ENCODE measurements around the gene KCNC2. TPM values are rescaled to one million over a fixed set of nuclear protein-coding genes. Genes with fewer than 3 reads are reported as not detected.

Gene KCNC2
- total RNA-seq, 1 experiment from 2014 or later = not detected

DNA sequence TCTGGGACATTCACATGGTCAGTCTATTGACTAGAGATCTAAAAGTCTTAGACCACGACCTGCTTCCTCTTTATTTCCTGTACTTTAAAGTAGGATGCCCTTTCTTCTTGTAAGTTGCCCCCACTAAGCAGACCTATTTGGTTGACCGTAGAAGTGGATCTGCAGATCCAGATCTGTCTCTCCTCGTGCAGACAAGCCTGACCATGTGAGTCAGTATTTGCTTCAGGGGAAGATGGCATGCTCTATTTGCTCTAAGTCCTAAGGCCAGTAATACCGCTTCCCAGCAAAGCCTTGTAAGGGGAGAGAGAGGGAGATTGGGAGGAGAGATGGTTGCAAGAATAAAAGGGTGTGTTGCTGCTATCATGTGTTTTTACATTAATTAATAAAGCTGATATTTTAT, 46.8 kb downstream of the KCNC2 start:
- no peak for DNase-seq (ENCODE audit: extremely low read depth, low read depth)

DNA sequence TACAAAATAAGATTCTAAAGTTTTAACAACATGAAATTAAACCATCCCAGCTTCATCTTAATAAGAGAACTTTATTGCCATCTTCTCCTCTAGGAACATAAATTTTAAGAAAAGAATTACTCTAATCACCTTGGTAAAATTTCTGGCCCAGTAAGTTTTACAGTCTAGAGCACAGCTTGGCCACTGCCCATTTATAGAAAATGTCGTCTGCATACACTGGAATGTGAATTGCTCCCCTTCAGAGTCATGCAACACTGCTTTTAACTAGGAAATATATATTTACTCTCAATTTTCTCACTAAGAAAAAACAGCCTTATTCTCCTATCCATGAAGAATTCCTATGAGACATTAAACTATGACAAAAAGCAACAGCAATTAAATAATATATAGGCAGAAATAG, 48.2 kb downstream of the KCNC2 start:
- DNase-seq (ENCODE audit: extremely low read depth, low read depth) = no peak

DNA sequence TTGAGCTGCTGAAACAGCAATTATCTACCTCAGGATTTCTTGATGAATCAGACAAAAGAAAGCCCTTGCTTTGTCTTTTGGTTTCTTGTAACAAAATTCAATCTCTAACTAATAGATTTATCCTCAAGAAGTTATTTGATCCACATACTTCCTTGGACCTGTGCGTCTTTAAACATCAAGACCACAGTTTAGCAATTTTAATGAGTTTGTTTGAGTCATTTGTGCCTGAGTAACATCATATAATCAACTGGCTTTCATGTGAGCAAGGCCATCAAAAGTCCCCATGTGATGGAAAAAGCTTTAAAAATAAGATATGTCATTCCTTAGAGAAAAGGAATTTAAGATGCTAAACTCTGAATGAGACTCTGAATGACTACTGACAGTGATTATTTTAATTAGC, 52.3 kb downstream of the KCNC2 start:
- DNase-seq (ENCODE audit: extremely low read depth, low read depth) = no peak

DNA sequence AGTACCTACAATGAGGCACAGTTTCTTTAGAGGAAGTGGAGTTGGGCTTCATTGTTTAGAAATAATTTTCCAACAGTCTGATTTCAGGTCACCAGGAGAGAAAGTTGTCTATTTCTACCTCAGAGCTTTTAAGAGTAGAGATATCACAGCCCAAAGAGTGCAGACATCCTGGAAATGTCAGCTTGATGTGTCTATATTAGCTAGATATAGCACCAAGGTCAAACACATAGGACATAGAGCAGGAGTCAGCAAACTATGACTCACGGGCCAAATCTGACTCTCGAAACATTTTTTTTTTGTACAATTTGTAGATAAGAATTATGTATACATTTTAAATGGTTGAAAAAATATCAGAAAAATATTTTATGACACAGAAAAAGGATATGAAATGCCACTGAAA, 53.7 kb downstream of the KCNC2 start:
- DNase-seq (ENCODE audit: extremely low read depth, low read depth) = no peak

DNA sequence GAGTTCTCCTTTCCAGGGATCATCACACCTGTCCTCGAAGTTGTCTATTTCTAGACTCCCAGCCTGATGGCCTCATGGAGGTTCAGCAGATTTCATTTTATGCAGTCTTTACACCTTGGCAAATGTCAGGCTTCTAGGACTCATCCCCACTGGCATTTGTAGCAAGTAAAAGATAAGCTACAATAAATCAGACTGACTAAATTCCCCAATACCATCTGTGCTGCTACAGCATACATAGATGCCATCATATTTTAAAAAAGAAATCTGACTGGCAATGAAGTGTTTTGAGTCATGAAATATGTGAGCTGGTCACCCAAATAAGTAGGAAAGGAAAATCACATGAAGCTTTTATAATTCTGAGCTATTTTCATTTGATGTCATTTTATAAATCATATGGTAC, 55.3 kb downstream of the KCNC2 start:
- no peak for DNase-seq (ENCODE audit: extremely low read depth, low read depth)

DNA sequence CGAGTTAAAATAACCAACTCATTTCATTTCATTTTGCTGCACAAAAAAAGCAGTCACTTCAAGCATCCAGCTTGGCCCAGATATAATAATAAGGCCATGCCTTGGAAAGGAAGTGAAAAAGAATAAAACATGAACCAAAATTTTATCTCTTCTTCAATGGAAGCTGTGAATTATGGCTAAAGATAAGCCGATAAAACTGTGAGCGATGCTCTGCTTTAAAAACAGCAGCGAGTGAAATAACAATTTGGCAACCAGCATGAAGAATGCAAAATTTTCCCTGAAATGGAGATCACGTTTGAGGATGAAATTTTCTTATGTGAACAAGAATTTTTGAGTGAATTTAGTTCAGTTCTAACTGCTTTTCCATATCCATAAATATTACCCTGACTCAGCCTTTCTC, 70.4 kb downstream of the KCNC2 start:
- DNase-seq (ENCODE audit: extremely low read depth, low read depth) = no peak

DNA sequence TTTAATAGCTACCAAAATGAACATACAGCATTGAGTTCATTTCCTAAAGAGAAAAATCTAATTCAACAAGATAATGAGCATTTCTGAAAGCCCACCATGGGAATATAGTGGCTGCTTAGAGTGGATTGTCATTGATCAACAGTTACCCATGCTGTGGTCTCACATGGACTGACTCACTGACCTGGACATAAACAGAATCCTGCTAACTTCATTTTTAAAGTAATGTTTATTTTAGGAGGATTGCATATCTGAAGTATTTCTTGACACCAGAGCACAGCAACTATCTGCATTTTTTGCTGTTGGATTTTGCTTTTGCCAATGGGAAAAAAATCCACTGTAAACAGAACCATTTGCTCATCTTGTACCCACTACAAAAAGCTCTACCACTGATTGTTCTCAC, 71.7 kb downstream of the KCNC2 start:
- no peak for DNase-seq (ENCODE audit: extremely low read depth, low read depth)

DNA sequence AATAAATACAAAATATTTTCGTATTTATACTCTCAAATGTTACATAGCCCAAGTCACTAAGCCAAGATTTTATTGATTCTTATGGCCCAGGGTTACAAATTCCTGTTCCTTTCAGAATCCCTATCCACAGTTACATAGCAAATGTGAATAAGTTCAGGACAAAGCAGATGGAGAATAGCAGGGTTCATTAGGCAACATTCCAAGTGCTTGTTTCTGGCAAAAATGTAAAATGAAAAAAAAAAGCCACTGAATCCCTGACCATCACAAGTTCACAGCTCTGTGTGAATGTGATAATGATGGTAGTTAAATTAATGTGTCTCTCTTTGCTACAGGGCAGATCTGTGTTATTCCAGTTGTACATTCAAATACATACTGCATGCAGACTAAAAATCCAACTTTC, 74.6 kb downstream of the KCNC2 start:
- DNase-seq (ENCODE audit: extremely low read depth, low read depth) = no peak

DNA sequence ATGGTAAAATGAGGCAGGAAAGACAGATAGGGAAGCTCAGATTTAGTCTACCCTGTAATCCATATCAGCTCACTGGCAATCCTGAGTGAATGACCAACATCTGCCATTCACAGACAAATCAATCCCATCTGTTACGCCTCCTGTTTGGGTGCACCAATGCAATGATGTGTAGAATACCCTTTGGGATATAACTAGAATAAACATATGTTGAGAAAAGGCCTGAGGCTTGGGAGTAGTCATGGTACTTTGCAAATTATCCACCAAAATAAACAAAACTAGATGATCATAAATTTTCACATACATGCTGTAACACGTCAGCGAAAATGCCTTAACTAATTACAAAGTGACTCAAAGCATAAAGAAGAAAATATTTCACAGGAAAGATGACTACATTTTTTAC, 78.8 kb downstream of the KCNC2 start:
- peak; percentile 80 for DNase-seq (ENCODE audit: extremely low read depth, low read depth)

DNA sequence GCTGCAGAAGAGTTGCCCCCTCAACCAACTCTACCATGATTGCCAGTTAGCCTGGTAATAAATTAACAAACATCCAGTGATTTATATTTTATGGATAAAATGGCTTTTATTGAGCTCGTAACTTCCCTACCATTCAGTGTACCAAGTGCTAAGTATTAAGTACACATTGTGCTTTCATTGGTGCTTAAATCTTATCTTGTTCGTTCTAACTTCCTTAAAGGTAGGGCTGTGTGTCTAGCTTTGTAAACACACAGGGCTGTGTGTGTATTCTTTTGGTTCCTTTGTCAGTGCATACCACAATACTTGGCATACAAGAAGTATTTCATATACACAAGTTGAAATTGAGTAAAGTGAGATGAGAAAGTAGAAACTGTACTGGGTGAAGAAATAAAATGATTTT, 80.4 kb downstream of the KCNC2 start:
- DNase-seq (ENCODE audit: extremely low read depth, low read depth) = no peak

DNA sequence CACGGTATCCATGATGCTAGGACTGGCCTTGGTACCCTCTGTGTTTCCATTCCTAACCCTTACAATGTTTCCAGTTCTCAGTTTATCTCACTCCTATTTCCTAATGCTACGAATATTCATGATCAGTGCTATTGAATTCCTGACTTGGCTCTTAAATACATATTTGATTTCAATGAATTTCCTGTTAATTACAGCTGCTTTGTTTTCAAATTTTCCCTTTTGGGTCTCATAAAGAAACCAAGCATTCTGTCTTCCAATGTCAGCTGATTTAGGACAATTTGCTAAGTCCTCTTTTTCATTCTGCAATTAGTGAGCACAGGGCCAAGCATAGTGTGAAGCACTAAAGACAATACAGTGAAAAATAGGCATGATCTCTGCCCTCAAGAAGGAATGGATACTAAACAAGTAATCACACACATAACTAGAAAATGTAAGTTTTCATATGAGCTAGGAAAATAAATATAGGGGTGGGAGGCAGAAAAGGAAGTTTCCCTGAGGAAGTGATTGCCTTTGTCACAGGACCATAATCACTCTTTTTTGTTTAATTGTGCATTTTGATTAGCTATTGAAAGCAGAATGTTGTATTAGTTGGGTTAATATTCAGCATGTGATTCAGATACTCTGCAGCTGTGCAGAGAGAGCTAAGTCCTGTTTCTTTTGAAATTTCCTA, 88.5 kb downstream of the KCNC2 start:
- DNase-seq (ENCODE audit: extremely low read depth, low read depth) = no peak

DNA sequence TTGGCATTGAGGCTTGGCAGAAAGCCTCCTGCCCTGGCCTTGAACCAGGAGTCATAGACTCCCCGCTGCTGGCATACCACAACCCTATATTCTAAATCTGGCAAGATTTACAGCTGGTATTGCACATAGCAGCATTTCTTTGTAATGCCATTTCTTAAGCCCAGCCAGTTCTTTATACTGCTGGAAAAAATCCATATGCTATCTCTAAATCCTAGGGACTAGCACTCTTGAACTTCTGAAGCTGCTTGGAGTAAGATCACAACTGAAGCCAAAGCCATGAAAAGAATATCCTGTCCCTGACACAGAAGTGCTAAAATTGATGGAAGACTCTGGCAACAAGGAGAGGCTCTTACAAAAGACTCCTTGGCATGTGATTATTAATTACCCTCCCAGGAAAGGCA, 89.3 kb downstream of the KCNC2 start:
- no peak for DNase-seq (ENCODE audit: extremely low read depth, low read depth)

DNA sequence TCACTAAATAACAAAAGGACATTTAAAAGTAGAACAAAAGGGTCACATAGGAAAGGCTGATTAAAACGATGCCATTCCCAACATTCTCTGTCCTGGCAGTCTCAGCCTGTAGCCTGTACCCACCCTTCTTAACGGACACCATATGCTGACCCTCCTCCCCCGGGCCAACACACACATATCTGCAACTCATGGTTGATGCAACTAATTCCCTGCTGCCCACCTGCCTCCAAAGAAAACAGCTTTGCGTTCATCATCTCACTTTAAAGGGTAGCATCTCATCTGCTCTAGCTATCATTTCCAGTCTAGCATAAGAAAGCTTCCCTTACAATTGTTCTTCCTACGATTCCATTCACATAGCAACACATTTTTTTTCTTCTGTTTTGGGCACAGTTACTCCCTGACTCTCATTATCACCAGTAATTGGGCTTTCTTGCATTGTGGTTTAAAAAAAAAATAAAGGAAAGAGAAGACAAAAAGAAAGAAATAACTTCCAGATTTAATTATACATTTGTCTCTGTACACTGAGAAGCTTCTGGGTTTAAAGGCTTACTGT, 92.9 kb downstream of the KCNC2 start:
- no peak for DNase-seq (ENCODE audit: extremely low read depth, low read depth)

DNA sequence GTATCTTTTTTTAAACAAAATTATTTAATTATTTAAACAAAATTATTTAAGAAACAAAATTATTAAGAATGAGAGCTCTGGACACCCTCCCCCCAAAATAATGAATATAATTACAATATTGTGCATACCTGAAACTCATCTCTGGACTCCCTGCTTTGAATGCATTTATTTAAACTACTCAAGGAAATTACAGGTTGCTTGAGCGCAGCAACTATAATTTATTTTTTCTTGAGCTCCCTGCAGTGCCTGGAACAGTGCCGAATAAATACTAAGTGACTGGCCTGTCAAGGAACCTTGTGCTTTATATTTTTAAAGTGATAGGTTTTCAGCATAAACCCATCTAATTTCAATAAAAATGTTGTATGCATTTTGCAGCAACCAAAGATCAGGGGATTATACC, 93.9 kb downstream of the KCNC2 start:
- no peak for DNase-seq (ENCODE audit: extremely low read depth, low read depth)

DNA sequence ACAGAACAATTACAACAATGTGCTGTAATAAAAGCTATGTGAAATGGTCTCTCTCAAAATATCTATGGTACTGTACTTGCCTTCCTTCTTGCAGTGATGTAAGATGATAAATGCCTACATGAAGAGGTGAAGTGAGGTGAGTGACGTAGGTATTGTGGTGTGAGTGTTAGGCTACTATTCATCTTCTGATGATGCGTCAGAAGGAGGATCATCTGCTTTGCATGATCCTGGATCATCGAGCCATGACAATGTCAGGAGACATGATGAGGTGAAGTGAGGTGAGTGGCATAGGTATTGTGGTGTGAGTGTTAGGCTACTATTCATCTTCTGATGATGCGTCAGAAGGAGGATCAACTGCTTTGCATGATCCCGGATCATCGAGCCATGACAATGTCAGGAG, 105.8 kb downstream of the KCNC2 start:
- no peak for DNase-seq (ENCODE audit: extremely low read depth, low read depth)

DNA sequence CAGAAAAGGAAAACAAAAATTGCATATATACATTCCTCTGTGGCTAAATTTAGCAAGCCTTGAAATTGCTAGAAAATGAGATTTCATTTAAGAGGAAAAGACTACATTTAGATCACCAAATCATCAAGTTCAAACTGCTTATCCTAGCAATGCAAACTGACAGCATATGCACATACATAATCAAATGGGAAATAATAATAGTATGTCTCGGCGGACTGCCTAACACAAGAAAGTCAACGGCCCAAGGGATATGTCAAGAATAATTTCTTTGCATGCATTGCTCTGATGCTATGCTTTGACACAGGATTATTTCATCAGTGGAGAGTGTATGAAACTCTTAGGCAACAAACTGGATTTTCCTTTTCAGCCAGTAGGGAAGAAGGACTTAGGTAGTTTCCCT, 107.9 kb downstream of the KCNC2 start:
- DNase-seq (ENCODE audit: extremely low read depth, low read depth) = no peak

DNA sequence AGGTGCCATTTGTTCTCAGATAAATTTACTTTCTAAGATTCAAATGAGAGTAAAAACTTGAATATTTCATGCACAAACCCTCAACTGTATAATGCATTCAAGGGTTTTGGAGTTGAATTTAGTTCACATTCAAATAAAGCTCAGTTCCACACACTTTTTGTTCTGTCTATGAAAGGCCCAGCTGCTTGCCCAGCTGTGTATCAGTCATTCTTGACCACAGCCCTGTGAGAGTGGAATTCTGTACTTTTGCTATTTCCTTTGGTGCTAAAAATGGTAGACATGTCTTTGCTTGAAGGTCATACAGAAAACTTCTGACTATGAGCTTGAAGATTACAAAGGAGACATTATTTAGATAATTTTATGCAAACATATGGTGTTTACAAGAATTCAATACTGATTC, 110.4 kb downstream of the KCNC2 start:
- no peak for DNase-seq (ENCODE audit: extremely low read depth, low read depth)

DNA sequence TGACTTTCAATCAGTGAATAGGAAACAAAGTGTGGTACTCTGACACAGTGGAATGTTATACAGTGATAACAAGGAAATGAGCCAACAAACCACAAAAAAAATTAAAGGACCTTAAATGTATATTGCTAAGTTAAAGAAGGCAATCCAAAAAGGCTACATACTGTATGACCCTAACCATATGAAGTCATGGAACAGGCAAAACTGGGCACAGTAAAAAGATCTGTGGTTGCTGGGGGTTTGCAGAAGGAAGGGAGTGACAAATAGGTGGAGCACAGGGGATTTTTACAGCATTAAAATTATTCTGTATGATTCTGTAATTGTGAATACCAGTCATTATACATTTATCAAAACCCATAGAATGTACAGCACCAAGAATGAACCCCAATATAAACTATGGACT, 112.6 kb downstream of the KCNC2 start:
- no peak for DNase-seq (ENCODE audit: extremely low read depth, low read depth)

DNA sequence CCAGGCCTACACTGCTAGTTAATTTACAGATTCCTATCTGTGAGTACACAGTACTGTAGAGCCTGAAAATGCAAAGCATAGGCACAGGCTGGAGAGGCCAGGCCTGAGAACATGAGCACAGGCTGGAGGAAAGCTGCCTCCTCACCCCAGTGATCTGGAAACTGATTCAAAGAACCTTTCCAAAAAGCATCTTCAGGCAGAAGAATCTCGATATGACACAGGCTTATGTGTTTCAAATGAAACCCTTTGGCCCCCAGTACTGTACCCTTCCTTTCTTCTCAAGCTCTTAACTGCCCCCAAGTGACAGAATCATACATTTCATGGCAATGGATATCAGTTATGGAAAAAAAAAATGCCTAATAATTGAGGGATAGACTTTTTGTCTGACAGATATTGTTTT, 122.0 kb downstream of the KCNC2 start:
- DNase-seq (ENCODE audit: extremely low read depth, low read depth) = no peak

DNA sequence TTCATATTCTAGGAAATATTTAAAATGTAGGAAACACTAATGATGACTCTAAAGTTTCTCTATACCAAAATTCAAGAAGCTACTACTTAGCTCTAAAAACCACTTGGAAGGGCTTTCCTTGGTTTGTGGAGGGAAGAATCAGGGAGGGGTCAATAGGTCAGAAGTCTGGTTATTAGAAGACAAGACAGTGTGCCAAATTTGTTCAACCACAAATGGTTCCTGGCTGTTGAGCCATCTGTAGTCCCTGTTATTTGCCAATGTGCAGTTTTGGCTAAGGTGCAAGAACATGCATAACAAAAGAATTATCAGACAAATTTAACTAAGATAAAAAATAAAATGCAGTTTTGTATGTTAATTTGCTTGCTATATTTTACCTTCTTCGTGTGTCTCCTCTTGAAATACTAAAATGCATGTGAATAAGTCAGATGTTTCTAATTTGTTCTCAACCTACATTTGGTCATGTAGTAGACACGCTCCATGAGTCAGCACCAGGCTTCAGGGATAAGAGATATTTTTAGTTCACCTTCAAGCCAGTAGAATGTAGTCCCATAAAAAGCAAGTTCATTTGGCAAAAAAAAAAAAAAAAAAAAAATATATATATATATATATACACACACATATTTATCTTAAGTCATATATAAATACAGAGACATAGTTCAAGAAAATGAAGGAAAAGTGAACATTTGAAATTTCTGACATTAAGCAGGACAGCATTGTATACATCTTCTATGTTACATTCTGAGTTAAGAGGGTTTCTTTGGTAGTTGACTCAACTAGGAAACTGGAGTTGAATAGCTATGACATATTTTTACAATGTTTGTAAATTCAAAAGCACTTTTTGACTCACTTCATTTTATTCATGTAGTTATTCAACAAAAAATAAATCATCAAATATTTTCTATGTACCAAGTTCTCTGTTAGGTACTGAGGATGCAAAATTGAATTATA, 123.3 kb downstream of the KCNC2 start:
- DNase-seq (ENCODE audit: extremely low read depth, low read depth) = no peak

DNA sequence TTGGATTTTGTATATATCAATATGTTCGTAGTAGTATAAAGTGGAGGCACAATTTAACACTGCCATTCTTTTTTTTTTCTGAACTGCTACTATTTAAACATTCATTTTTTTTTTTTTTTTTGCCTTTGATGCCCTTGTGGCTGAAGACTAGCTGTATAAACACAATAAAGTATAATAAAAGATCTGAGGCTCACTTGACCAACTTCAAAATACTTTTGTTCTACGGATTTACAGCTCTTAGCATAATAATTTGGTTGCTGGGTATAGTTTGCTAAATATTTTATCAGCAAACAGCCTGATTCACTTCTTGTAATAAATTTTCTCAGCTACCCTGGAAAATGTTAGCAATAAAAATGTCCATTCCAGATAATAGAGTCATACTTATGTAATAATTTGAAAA, 128.3 kb downstream of the KCNC2 start:
- no peak for DNase-seq (ENCODE audit: extremely low read depth, low read depth)

DNA sequence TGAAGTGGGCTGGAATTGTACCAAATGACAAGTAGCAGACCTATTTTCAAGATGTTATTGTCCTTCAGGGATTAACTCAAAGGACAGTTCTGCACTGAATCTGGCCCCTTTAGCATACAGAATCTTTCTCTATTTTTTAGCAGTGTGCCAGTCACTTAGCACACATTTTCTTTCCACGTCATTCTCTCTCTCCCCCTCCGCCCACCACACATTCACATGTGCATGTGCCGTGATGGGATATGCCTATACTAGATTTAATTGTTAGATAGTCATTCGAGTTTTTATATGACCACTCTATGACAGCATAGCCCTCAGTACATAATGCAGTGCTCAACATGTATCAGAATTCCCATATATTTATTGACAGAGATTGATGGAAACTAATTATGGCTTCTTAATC, 129.1 kb downstream of the KCNC2 start:
- DNase-seq (ENCODE audit: extremely low read depth, low read depth) = no peak
